GM18870 (cell line): Measurements from ENCODE around the gene PPIL6.
A peak's percentile ranks its signal among the peaks of the same experiment; 100 is the strongest.
"Not testable (repeated sequence)": the region's sequence is repeated elsewhere in the genome, so short reads cannot be mapped to it uniquely, and the experiment has no call there.

Experiments
- ATAC-seq: cut with Tn5 transposase; IDR thresholded peaks from one replicate; pipeline ENCODE4 v1.9.1; 2021; ENCODE audit warnings: moderate library complexity; ENCODE audit not compliant: unreplicated experiment

PPIL6 gene

GRCh38 chr6:109467696-109468095, 27.3 kb upstream of the PPIL6 start:
- no peak for ATAC-seq

- ATAC-seq, result no peak
Observed at GRCh38 chr6:109466212-109466923, 25.9 kb upstream of the PPIL6 start.

GRCh38 chr6:109465772-109466171, 25.3 kb upstream of the PPIL6 start:
- ATAC-seq, result no peak

GRCh38 chr6:109461733-109462526, 21.5 kb upstream of the PPIL6 start:
- ATAC-seq, result no peak

- ATAC-seq, result not testable (repeated sequence)
Observed at GRCh38 chr6:109461205-109461604, 20.8 kb upstream of the PPIL6 start.

GRCh38 chr6:109460161-109460829, 19.9 kb upstream of the PPIL6 start:
- ATAC-seq, result no peak

- peak; percentile 28 for ATAC-seq
Observed at GRCh38 chr6:109458774-109459531, 18.5 kb upstream of the PPIL6 start.

- no peak for ATAC-seq
Observed at GRCh38 chr6:109457562-109457996, 17.2 kb upstream of the PPIL6 start.

- ATAC-seq, result no peak
Observed at GRCh38 chr6:109456710-109457561, 16.5 kb upstream of the PPIL6 start.

GRCh38 chr6:109456111-109456583, 15.7 kb upstream of the PPIL6 start:
- no peak for ATAC-seq

- peak; percentile 47 for ATAC-seq
Observed at GRCh38 chr6:109455437-109456110, 15.1 kb upstream of the PPIL6 start, which contains the start of gene MICAL1. Gene MICAL1, minus strand, starts transcription at chr6:109455772. Its CDS starts 1,576 bp downstream, at chr6:109454196.

- ATAC-seq, result peak; percentile 13
Observed at GRCh38 chr6:109454496-109455436, 14.3 kb upstream of the PPIL6 start.

- no peak for ATAC-seq
Observed at GRCh38 chr6:109453594-109454495, 13.4 kb upstream of the PPIL6 start.

GRCh38 chr6:109453156-109453555, 12.7 kb upstream of the PPIL6 start:
- no peak for ATAC-seq

GRCh38 chr6:109452181-109452580, 11.8 kb upstream of the PPIL6 start:
- no peak for ATAC-seq

GRCh38 chr6:109451376-109451775, 10.9 kb upstream of the PPIL6 start:
- no peak for ATAC-seq

GRCh38 chr6:109450801-109451200, 10.4 kb upstream of the PPIL6 start:
- no peak for ATAC-seq
